Measurements from ENCODE around the gene FLVCR1.

DNA sequence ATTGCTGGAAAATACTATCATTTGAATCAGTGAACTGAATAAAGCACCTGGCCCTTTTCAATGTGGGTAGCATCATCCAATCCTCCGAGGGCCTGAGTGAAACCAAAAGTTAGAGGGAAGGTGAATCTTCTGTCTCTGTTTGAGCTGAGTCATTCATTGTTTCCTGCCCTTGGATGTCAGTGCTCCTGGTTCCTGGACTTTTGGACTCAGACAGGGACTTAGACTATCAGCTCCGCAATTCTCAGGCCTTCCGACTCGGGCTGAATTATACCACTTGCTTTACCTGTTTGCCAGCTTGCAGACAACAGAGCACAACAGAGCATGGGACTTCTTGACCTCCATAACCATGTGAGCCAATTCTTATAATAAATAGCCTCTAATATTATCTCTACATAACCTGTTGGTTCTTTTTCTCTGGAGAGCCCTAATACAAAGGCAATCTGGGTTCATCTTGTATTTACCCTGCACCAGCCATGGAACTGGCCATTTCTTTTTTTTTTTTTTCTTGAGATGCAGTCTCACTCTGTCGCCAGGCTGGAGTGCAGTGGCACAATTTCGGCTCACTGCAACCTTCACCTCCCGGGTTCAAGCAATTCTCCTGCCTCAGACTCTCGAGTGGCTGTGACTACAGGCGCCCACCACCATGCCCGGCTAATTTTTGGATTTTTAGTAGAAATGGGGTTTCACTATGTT, 73.1 kb downstream of the FLVCR1 start:
- TF ChIP-seq CTCF (IDR thresholded peaks at IDR 0.05) (no peak), POLR2A (IDR thresholded peaks at IDR 0.05) (no peak)

Measured in uterus (tissue), 2 donors.